Fibroblast of upper back skin (primary cell): ENCODE results near the gene ARMC5.

Experiments
- DNase-seq: peaks from one replicate; pipeline ENCODE4 v3.0.0-alpha.2; 2013

ARMC5 gene

GRCh38 chr16:31504159-31504558 lies 44.9 kb downstream of the ARMC5 start:
- DNase-seq = no peak

DNA sequence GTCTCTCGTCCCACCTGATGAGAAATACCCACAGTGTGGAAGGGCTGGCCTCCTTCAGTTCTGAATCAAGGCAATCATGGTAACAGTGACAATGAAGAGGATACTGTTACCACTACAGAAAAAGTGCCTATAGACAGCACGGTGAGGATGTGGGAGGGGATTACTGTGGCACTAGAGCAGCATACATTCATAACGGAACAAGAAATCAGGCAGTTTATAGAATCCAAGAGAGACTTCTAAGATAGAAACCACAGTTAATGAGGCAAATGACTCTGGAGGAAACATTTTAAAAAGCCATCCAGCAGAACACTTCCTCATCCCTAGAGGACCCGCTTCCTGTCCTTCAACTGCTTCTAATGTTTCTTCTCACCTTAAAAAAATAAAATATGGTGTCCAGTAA lies 46.2 kb downstream of the ARMC5 start:
- DNase-seq = no peak

DNA sequence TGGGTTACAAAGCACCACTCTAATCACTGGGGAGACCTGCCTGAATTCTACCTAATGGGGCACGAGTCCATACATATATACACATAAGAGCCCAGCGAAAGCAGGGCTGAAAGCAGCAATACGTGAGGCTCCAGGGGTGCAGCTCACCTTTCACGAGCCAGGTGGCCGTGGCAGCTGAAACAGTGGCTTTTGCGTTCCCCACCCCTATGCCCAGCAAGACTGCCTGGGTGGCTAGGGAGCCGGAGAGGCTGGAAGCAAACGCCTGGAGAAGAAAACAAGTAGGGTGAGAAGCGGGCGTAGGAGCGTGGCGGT lies 48.3 kb downstream of the ARMC5 start:
- no peak for DNase-seq

- peak; percentile 90 for DNase-seq
Observed at GRCh38 chr16:31507929-31508705, 48.8 kb downstream of the ARMC5 start, which contains the start of gene RUSF1. Gene RUSF1, minus strand, starts transcription at chr16:31508391. Its CDS starts 18 bp downstream, at chr16:31508373.

DNA sequence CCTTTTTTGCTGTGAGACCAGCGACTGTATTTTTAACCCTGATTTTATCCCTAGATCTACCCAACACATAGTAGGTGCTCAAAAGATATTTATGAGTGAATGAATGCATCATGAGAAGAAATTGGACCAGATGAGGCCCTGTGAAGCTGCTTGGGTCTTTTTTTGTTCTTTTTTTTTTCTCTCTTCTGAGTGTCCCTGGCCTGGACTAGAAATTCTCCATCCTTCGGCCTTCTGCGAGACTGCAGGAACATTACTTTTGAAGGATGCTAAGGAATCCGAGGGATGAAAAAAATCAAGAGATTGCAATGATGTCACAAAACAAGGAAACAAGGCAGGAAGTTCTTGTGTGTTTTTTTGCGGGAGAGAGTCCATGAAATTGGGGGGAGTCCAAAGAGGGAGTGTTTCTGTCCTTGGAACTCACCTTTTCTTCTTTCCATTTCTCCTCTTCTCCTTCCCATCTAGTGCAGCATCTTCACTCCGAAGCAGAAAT lies 49.5 kb downstream of the ARMC5 start:
- peak; percentile 61 for DNase-seq

GRCh38 chr16:31513126-31513525 lies 53.8 kb downstream of the ARMC5 start:
- DNase-seq = peak; percentile 63

GRCh38 chr16:31513884-31514283 lies 54.6 kb downstream of the ARMC5 start:
- DNase-seq = no peak
